GM10248 (cell line): ENCODE results near the gene WIPI1.

Experiments used
- CTCF ChIA-PET: fragments of 300-600 bp; sonication (Branson Sonifier 250); formaldehyde crosslinking; extraction: SDS; loops from one replicate; lab custom pipeline; 2021; ENCODE audit warnings: antibody characterized with exemption; lab: Yijun Ruan, JAX
- POLR2A ChIA-PET: fragments of 350-650 bp; sonication (Branson Sonifier 250); formaldehyde crosslinking; extraction: SDS; loops from one replicate; lab custom pipeline; 2020; ENCODE audit warnings: antibody characterized with exemption; lab: Yijun Ruan, JAX
- DNase-seq: peaks from one replicate; pipeline ENCODE4 v3.0.0; 2012; ENCODE audit errors: extremely low spot score
- TF ChIP-seq, protein P1 (sequence below): IDR thresholded peaks from 2 replicates; pipeline ENCODE4 v1.5.1; 2012; ENCODE audit warnings: mild to moderate bottlenecking, low read depth; ENCODE audit errors: extremely low read depth, missing control alignments, control extremely low read depth

WIPI1 gene

GRCh38 chr17:68375566-68375965 lies 81.7 kb downstream of the WIPI1 start:
- TF ChIP-seq, protein P1, sequence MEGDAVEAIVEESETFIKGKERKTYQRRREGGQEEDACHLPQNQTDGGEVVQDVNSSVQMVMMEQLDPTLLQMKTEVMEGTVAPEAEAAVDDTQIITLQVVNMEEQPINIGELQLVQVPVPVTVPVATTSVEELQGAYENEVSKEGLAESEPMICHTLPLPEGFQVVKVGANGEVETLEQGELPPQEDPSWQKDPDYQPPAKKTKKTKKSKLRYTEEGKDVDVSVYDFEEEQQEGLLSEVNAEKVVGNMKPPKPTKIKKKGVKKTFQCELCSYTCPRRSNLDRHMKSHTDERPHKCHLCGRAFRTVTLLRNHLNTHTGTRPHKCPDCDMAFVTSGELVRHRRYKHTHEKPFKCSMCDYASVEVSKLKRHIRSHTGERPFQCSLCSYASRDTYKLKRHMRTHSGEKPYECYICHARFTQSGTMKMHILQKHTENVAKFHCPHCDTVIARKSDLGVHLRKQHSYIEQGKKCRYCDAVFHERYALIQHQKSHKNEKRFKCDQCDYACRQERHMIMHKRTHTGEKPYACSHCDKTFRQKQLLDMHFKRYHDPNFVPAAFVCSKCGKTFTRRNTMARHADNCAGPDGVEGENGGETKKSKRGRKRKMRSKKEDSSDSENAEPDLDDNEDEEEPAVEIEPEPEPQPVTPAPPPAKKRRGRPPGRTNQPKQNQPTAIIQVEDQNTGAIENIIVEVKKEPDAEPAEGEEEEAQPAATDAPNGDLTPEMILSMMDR: no peak
- no peak for DNase-seq
- ChIA-PET POLR2A (no interaction called here), CTCF (interaction anchor here (0.7 to 1.6 kb wide), 3 partner anchors 11 to 118 kb away, joined by 3 to 6 read pairs (median 3); no protein-coding TSS in a partner anchor)
